HG03175 (cell line): ENCODE measurements around the gene MYO5A.
"Not testable (repeated sequence)": the region's sequence is repeated elsewhere in the genome, so short reads cannot be mapped to it uniquely, and the experiment has no call there.

Experiments
- ATAC-seq: cut with Tn5 transposase; IDR thresholded peaks from one replicate; pipeline ENCODE4 v1.9.1; 2021; ENCODE audit warnings: mild to moderate bottlenecking, moderate library complexity; ENCODE audit not compliant: unreplicated experiment

Gene MYO5A

DNA sequence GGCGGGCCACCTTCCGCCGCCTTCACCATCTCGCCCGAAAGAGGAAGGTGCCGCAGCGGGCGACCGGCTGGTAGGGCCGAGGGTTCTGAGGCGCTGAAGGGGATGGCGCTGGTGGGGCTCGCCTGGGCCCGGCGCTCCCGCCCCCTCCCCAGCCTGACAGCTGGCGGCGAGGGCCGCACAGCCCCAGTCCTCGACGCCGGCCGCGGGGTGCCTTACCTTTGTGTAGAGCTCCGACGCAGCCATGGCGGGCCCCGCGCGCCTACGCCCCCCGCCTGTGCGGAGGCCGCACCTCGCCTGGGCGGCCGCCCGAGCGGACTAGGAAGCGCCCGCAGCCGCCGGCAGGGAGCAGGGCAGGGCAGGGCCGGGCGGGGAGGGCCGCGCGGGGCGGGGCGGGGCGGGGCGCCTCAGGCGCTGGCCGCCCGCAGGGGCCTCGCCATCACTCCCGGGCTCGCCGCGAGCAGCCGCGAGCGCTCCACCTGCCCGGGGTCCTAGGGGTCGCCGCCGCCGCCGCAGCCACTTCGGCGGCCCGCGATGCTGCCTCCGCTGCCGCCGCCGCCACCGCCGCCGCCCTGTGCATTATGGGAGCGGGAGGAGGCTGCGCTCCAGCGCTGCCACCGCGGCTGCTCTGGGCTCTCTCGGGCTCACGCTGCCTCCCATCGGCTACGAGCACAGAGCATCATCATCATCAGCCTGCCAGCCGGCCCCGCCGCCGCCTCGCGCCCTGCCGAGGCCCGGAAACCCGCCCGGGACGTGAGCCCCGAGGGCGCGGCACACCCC is at the start of gene MYO5A:
Gene MYO5A (minus strand): TSS at position 317 of the 777 bp plus-strand sequence. CDS start 74 bp downstream, at position 243.
- peak; percentile 86 for ATAC-seq

DNA sequence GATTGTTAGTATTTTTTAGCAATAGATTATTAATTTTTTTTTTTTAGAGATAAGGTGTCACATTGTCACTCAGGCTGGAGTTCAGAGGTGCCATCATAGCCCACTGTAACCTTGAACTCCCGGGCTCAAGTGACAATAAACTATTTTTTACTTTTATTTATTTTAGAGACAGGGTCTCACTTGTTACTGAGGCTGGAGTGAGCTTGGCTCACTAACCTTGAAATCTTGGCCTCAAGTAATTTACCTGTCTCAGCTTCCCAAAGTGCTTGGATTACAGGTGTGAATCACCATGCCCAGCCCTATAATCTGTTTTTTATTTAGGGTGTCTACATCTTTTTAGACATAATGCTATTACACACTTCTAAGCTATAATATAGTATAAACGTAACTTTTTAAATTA is 48.0 kb upstream of the MYO5A start:
- no peak for ATAC-seq

DNA sequence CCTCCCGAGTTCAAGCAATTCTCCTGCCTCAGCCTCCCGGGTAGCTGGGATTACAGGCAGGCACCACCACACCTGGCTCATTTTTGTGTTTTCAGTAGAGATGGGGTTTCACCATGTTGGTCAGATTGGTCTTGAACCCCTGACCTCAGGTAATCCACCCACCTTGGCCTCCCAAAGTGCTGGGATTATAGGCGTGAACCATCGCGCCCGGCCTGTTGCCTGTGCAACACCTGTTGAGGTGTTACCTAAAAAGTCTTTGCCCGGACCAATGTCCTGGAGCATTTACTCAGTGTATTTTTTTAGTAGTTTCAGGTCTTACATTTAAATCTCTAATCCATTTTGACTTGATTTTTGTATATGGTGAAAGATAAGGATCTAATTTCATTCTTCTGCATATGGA is 46.9 kb upstream of the MYO5A start:
- ATAC-seq = not testable (repeated sequence)

DNA sequence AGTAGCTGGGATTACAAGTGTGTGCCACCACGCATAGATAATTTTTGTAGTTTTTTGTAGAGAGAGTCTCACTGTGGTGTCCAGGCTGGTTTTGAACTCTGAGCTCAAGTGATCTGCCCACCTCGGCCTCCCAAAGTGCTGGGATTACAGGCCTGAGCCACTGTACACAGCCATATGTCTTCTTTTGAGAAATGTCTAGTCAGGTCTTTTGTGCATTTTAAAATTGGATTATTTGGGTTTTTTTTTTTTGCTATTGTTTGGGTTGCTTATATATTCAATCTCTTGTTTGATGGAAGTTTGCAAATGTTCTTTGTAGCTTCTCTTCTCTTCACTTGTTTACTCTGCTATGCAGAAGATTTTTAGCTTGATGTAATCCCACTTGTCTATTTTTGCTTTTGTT is 46.4 kb upstream of the MYO5A start:
- no peak for ATAC-seq

DNA sequence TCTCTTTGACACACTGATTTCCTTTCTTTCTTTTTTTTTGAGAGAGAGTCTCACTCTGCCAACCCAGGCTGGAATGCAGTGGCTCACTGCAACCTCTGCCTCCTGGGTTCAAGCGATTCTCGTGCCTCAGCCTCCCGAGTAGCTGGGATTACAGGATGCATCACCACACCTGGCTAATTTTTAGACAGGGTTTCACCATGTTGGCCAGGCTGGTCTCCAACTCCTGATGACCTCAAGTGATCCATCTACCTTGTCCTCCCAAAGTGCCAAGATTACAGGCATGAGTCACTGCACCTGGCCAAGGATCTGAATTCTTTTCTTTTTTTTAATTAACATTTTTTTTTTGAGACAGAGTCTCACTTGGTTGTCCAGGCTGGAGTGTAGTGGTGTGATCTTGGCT is 45.9 kb upstream of the MYO5A start:
- ATAC-seq = not testable (repeated sequence)

DNA sequence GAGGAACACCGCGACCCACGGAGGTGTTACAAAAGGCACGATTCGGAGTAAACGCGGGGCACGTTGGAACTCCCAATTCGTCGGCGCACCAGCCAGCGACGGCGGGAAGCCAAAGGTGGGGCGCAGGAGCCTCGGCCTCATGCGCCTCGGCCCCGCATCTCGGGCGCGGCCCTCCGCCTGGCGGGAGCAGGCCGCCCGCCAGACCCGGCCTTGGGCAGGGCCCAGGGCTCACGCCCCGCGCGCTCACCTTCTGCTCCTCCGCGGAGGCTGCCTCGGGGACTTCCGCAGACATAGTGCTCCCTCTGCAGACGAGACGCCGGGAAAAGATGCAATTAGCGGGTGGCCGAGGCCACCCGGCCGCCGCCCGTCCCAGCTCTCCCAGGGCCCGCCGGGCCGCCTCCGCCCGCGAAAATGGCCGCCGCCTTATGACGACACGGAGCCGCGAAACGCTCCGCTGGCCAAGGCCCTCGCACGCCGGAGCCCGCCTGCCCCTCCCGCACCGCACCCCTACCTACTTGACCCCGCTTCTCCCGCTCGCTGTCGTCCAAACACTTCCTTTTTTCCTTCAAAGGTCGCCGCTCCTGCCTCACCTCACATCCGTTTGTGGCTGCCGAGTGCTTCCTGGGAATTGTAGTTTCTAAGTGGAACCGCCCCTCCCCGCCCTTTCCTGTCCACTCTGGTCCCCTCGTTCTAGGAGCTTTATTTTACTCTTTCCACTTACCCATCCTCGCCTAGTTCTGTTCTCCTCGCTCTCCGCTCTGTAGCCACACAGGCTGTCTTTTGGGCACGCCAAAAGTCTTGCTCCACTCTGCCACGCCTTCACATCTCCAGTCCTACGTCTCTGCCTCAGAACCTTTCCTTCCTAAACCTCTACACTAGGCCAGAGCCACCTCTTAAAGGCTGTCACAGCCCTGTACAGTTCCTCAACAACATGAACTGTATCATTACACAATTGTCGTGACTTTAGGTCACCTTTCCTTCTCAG is 40.2 kb upstream of the MYO5A start, which contains the start of gene ARPP19:
Gene ARPP19 (minus strand): TSS at position 430 of the 985 bp plus-strand sequence. CDS start 138 bp downstream, at position 292.
- peak; percentile 70 for ATAC-seq

DNA sequence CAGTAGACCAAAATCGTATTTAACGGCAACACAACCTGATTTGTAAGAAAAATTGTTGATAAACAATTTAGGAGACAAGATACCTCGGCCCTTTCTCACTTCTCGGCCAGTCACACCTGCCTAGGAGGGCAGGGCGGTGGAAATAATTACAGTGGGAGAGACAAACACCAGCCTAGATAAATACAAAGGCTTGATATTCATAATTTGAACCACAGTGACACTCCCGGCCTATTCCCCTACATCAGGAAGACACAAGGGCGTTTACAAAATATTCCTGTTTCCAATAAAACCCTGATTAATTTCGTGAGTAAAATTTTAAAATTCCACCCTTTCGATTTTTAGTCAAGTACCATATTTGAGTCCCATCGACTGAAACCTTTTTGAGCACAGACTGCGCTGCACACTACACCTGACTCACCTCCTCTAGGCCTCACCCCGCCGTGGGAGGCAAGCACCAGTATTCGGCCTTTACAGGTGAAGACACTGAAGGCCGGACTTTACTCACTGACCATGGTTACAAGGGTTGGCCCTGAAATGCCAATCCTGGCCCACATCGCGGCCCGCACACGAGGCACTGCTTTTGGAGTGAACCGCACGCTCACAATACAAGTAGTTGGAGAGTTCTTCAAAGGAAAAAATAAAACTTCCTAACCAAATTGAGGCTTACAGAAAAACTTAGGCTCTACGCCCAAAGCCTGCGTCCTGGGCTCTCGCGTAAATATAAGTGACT is 39.4 kb upstream of the MYO5A start:
- ATAC-seq = no peak

DNA sequence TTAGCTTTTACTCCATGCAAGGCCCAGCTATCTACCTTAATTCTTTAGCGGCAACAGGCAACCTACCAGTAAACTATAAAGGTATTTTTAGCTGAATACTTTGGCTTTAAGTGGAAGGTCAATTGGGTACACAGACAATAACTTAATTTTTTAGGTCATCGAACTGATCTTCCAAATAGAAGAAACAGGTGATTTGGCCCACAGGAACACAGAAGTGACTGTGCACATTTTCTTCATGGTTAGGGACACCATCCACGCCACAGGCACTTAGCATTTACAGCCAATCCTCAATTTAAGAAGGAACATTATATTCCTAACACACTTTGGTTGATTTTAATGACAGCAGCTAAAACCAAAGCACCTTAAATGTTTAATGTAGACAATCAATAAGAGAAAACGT is 38.2 kb upstream of the MYO5A start:
- ATAC-seq = no peak

DNA sequence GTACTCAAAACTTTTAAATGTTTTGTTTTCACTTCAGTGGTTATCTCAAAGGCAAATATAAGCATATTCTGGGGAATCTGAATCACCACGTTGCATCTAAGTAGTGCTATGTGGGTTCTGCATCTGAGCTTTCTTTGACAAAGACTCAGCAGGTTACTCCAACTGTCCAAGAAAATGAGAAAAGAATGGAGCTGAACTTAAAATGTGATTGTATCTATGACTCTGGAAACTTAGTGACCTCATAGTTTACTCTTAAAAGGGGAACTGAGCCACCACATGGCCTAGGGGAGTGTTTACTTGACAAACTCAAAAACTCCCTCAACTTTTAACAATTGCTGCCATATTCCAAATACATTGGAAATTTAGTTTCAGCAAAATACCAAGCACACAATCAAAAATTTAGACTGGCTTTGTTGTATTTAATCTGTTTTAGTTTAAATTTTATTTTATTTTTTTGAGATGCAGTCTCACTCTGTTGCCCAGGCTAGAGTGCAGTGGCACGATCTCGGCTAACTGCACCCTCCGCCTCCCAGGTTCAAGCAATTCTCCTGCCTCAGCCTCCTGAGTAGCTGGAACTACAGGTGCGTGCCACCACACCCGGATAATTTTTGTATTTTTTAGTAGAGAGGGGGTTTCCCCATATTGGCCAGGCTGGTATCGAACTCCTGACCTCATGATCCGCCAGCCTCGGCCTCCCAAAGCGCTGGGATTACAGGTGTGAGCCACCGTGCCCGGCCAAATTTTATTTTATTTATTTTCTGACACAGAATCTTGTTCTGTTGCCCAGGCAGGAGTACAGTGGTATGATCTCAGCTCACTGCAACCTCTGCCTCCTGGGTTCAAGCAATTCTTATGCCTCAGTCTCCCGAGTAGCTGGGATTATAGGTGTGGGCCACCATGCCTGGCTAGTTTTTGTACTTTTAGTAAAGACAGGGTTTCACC is 37.0 kb upstream of the MYO5A start:
- peak; percentile 49 for ATAC-seq

DNA sequence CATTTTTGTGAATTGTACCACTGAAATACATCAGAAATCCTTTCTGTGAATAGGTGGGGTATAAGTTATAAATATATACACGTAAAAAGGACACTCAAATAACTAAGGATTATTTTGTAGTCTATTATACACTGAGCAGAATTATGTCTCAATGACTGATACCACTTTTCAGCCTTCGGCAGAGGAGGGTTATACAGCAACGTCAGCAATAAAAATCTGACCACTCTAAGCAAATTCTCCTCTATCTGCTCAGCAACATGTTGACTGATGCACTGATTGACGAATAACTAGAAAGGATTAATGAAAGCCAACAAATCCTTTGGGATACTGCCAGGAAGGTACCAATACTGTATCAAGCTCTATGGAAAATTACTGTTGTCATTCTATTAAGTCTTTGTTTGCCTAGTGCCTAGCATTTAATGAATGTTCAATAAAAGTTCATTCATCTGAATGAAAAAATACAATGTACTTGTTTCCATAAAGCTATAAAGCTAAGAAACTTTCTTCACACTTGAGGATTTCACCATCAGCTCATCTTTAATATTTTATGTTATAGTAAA is 34.9 kb upstream of the MYO5A start:
- no peak for ATAC-seq

DNA sequence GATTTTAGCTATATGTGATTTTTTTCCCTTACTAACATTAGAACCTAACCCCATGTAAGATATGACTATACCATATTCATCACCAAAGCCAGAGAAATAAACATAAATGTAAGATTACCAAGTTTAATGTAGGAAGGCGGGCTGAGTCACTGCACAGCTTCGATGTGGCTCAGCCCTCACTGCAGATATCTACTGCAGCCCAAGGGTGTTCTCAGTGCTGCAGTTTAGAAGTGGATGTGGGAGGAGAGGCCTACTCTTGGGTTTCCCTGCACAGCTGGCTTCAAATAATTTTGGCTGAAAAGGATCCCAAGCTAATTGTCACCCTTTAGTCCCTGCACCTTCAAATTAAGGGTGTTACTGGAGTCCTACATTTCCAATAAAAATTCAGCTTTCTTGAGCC is 30.9 kb upstream of the MYO5A start:
- ATAC-seq = peak; percentile 10

DNA sequence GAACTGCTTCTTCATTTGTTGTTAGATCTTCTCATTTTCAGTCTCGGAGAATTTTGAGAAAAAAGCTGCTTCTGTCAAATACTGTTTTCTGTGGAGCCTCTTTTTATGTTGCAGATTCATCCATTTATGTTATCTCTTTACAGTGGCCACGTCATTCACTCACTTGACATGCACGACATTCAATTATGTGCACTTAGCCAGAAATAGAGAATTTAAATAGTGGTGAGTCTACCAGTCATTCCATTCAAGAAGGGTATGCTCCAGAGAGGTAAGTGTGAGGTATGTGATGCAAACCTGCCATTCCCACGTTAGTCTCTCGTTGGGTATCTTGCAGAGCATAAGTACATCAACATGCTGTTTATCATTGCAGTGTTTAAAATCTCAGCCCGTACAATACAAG is 30.3 kb upstream of the MYO5A start:
- peak; percentile 36 for ATAC-seq

DNA sequence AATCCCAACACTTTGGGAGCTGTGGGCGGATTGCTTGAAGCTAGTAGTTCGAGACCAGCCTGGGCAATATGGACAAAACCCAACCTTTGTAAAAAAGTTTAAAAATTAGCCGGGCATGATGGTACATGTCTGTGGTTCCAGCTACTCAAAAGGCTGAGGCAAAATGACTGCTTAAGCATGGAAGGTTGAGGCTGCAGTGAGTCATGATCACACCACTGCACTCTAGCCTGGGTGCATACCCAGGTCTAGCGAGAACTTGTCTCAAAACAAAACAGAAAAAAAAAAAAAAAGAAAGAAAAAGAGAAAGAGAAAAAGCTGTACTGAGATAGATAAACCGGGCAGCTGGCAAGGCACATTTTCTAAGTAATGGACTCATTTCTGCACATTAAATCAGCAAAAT is 29.5 kb upstream of the MYO5A start:
- ATAC-seq = peak; percentile 80

DNA sequence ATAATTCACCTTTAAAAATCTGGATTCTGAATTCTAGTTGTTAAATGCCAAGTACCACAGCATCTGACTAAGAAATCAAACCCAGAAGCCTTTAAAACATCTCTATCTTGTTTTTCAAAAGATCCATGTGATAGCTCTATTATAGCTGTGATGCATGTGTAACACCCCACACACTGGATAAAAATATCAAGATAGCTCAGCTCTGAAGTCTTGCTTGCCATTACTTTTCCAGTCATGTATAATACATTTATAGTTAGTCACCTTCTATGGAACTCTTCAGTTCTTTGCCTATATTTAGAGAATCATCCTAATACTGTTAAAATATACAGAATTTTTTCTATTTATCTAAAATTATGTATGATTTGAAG is 28.6 kb upstream of the MYO5A start:
- no peak for ATAC-seq

DNA sequence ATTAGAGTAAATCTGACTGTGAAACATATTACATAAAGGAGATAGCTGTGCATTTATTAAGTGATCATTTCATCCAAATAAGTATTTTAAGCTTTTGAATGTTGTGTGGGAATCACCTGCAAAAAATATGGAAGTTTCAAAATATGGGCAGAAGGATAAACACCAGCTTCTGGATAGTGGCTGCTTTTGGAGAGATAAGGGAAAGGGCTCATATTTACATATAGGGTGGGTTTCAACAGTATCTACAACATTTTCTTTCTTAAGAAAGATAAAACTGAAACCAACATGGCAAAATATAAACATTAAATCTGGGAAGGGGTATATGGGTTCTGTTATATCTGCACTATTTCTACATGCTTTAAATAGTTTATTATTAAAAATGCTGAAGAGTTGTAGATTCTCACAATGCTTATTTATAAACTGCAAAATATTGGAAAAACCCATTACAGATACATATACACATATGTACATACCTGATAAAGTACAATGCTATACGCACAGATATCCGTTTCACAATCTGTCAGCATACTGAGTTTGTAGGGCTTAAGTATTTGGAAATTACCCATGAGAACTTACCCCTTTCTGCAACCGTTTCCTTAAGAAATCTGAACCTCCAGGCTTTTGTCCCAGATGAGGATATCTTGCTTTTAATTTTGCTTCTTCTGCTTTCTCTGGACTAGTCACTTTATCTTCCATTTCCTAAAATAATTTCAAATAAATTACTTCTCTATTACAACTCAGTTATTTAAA is 28.0 kb upstream of the MYO5A start:
- no peak for ATAC-seq

DNA sequence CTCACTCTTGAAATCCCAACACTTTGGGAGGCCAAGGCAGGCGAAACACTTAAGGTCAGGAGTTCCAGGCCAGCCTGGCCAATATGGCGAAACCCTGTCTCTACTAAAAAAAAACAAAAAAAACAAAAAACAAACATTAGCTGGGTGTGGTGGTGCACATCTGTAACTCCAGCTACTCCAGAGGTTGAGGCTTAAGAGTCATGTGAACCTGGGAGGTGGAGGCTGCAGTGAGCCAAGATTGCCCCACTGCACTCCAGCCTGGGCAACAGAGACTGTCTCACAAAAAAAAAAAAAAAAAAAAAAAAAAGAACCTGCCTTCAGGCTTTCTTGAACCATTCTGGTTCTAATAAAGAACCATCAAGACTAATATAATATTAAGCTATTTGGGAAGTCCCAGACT is 23.6 kb upstream of the MYO5A start:
- no peak for ATAC-seq

DNA sequence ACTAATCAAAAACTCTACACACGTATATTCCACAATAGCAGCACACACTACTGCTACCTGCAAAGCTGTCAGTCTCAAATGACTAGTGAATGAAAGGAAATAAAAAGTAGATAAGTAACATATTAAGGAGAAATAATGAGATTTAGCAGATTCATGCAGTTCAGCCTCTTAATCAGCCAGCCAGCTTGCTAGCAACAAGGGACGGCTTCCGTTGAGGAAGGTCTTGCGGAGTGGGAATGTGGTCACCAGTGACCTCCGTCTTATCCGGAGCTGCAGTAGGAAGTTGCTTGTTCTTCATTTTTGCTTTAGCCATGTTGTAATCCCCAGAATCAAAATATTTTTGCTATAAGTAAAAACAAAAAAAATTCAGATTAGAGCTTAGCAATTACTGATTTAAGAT is 23.1 kb upstream of the MYO5A start:
- ATAC-seq = no peak

DNA sequence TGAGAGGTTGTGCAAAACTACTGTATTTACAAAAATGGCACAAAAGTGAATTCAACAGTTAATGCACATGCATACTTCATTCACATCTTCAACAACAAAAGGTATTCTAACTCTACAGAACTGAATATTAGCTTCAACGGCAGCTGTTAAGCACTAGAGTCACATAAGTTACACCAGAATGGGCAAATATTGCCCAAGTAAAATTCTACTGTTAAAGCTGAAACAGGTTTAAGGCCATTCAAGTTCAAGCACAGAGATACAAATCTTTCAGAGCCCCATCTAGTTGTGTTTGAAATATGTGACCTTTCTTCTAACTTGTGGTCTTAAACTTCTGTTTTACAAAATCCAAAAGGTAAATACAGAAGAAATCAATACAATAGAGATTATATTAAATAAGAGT is 22.5 kb upstream of the MYO5A start:
- ATAC-seq = not testable (repeated sequence)
